Measurements from ENCODE around the gene CNTNAP4.

The CNTNAP4 gene

GRCh38 chr16:76278086-76278485, 885 bp downstream of the CNTNAP4 start:
- TF ChIP-seq CTCF (IDR thresholded peaks at IDR 0.05; ENCODE audit: low read depth, low read length, missing control alignments) = no peak
- in situ Hi-C loops (cut with HindIII; ENCODE audit: low sequenced_read_pairs) = no loop called here
- DNase-seq (ENCODE audit: low read depth) = no peak

GRCh38 chr16:76278980-76279379, 1.8 kb downstream of the CNTNAP4 start:
- DNase-seq (ENCODE audit: low read depth) = no peak
- no peak for TF ChIP-seq CTCF (IDR thresholded peaks at IDR 0.05; ENCODE audit: low read depth, low read length, missing control alignments)
- in situ Hi-C loops (cut with HindIII; ENCODE audit: low sequenced_read_pairs) = no loop called here
- H3K4me3 ChIP-seq (ENCODE audit: low read depth, low read length) = no peak overlapping the region

More at GRCh38 chr16:76278086-76278485, 885 bp downstream of the CNTNAP4 start:
- H3K4me3 ChIP-seq (ENCODE audit: low read depth, low read length) = no peak overlapping the region

- TF ChIP-seq CTCF (IDR thresholded peaks at IDR 0.05; ENCODE audit: low read depth, low read length, missing control alignments) = no peak
- no peak overlapping the region for H3K4me3 ChIP-seq (ENCODE audit: low read depth, low read length)
- DNase-seq (ENCODE audit: low read depth) = no peak
- in situ Hi-C loops (cut with HindIII; ENCODE audit: low sequenced_read_pairs) = no loop called here
These were observed 3.4 kb downstream of the CNTNAP4 start for GRCh38 chr16:76280421-76281215.

GRCh38 chr16:76287466-76287865, 10.3 kb downstream of the CNTNAP4 start:
- no peak for TF ChIP-seq CTCF (IDR thresholded peaks at IDR 0.05; ENCODE audit: low read depth, low read length, missing control alignments)
- no peak for DNase-seq (ENCODE audit: low read depth)
- in situ Hi-C loops (cut with HindIII; ENCODE audit: low sequenced_read_pairs) = no loop called here
- H3K4me3 ChIP-seq (ENCODE audit: low read depth, low read length) = no peak overlapping the region

- H3K4me3 ChIP-seq (ENCODE audit: low read depth, low read length) = no peak overlapping the region
- in situ Hi-C loops (cut with HindIII; ENCODE audit: low sequenced_read_pairs) = no loop called here
- TF ChIP-seq CTCF (IDR thresholded peaks at IDR 0.05; ENCODE audit: low read depth, low read length, missing control alignments) = no peak
- no peak for DNase-seq (ENCODE audit: low read depth)
These were observed 15.0 kb downstream of the CNTNAP4 start for GRCh38 chr16:76292218-76292617.

- H3K4me3 ChIP-seq (ENCODE audit: low read depth, low read length) = no peak overlapping the region
- in situ Hi-C loops (cut with HindIII; ENCODE audit: low sequenced_read_pairs) = no loop called here
- no peak for TF ChIP-seq CTCF (IDR thresholded peaks at IDR 0.05; ENCODE audit: low read depth, low read length, missing control alignments)
- DNase-seq (ENCODE audit: low read depth) = no peak
These were observed 16.8 kb downstream of the CNTNAP4 start for GRCh38 chr16:76293980-76294379.

Measured in astrocyte of the cerebellum (primary cell).